ENCODE measurements around the gene CEACAM8.
"Not testable (repeated sequence)": the region's sequence is repeated elsewhere in the genome, so short reads cannot be mapped to it uniquely, and the experiment has no call there.

Gene CEACAM8

GRCh38 chr19:42594617-42595489, at the start of gene CEACAM8:
Gene CEACAM8, minus strand, starts transcription at chr19:42594924. Its CDS starts 96 bp downstream, at chr19:42594828.
- DNase-seq: no peak

GRCh38 chr19:42639324-42640092, 44.8 kb upstream of the CEACAM8 start:
- DNase-seq: not testable (repeated sequence)

- DNase-seq: no peak
These were observed 40.5 kb upstream of the CEACAM8 start for GRCh38 chr19:42635233-42635539.

GRCh38 chr19:42634409-42635232, 39.9 kb upstream of the CEACAM8 start:
- DNase-seq: peak; percentile 42 to 55

GRCh38 chr19:42629191-42629590, 34.5 kb upstream of the CEACAM8 start:
- no peak for DNase-seq

GRCh38 chr19:42628411-42629140, 33.9 kb upstream of the CEACAM8 start:
- no peak for DNase-seq

- DNase-seq: no peak
These were observed 33.2 kb upstream of the CEACAM8 start for GRCh38 chr19:42627916-42628315.

- DNase-seq: no peak
These were observed 31.5 kb upstream of the CEACAM8 start for GRCh38 chr19:42626181-42626580.

- no peak for DNase-seq
These were observed 24.5 kb upstream of the CEACAM8 start for GRCh38 chr19:42619271-42619670.

- DNase-seq: no peak
These were observed 18.9 kb upstream of the CEACAM8 start for GRCh38 chr19:42613666-42614065.

- DNase-seq: not testable (repeated sequence)
These were observed 15.7 kb upstream of the CEACAM8 start for GRCh38 chr19:42610401-42610915.

GRCh38 chr19:42606660-42607351, 12.1 kb upstream of the CEACAM8 start:
- DNase-seq: peak; percentile 37 to 71

- no peak for DNase-seq
These were observed 7.2 kb upstream of the CEACAM8 start for GRCh38 chr19:42601811-42602443.

GRCh38 chr19:42596391-42597072, 1.8 kb upstream of the CEACAM8 start:
- peak in 1 of 2 experiments; percentile 32 for DNase-seq

- DNase-seq: no peak
These were observed 937 bp upstream of the CEACAM8 start for GRCh38 chr19:42595550-42596172.

GRCh38 chr19:42589792-42590191, 4.9 kb downstream of the CEACAM8 start:
- no peak for DNase-seq

GRCh38 chr19:42584466-42584865, 10.3 kb downstream of the CEACAM8 start:
- no peak for DNase-seq

GRCh38 chr19:42577016-42577415, 17.7 kb downstream of the CEACAM8 start:
- no peak for DNase-seq

- no peak for DNase-seq
These were observed 18.5 kb downstream of the CEACAM8 start for GRCh38 chr19:42576241-42576640.

GRCh38 chr19:42573642-42574041, 21.1 kb downstream of the CEACAM8 start:
- no peak for DNase-seq

Data from NCI-H446 (cell line).